GM12872 (cell line): Measurements from ENCODE around the gene TTPAL.

ENCODE experiments used
- TF ChIP-seq, protein P1 (sequence below): IDR thresholded peaks from 3 replicates; pipeline ENCODE4 v1.5.1; 2011; ENCODE audit warnings: low read depth, mild to moderate bottlenecking, low read length, moderate library complexity; ENCODE audit not compliant: insufficient read depth

Gene TTPAL

DNA sequence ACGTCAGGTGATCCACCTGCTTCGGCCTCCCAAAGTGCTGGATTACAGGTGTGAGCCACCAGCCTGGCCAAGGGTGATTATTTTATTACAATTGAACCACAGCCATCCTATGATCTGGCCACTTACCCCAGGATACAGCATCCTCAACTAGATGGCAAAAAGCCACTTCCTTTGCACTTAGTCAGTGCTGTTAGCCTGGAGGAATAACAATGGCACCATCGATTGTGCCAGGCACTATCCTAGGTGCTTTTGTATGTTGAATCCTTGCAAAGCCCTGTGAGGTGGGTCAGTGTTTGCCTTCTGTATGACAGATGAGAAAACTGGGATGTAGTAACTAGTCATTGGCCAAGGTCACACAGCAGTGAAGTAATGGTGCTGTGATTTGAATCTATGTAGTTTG, 11.2 kb upstream of the TTPAL start:
- TF ChIP-seq, protein P1, sequence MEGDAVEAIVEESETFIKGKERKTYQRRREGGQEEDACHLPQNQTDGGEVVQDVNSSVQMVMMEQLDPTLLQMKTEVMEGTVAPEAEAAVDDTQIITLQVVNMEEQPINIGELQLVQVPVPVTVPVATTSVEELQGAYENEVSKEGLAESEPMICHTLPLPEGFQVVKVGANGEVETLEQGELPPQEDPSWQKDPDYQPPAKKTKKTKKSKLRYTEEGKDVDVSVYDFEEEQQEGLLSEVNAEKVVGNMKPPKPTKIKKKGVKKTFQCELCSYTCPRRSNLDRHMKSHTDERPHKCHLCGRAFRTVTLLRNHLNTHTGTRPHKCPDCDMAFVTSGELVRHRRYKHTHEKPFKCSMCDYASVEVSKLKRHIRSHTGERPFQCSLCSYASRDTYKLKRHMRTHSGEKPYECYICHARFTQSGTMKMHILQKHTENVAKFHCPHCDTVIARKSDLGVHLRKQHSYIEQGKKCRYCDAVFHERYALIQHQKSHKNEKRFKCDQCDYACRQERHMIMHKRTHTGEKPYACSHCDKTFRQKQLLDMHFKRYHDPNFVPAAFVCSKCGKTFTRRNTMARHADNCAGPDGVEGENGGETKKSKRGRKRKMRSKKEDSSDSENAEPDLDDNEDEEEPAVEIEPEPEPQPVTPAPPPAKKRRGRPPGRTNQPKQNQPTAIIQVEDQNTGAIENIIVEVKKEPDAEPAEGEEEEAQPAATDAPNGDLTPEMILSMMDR: no peak

DNA sequence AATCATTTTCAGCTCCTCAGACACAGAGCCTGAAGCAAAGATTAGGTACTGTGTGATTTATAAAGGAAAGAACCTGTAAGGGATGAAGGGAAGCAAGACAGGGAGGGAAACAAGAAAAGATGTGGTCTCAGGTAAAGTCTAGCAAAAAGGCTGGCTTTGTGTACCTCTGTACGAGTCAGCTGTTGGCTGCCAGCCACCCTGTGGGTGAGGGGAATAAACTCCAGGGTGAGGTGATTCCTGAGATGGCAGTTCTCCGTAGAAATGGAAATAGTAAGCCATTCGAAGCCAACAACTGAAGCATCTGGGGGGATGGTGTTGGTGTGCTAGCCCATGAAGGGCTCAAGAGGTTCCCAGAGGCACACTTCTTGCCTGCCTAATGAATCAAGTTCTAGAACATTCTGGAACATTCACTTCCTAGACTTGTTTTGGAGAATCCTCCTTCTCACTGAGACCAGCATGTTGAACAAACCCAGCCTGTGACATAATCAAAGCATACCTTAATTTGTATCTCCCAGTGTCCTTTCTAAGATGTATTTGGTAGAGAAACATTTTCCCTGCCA, 10.6 kb upstream of the TTPAL start:
- TF ChIP-seq, protein P1: no peak

DNA sequence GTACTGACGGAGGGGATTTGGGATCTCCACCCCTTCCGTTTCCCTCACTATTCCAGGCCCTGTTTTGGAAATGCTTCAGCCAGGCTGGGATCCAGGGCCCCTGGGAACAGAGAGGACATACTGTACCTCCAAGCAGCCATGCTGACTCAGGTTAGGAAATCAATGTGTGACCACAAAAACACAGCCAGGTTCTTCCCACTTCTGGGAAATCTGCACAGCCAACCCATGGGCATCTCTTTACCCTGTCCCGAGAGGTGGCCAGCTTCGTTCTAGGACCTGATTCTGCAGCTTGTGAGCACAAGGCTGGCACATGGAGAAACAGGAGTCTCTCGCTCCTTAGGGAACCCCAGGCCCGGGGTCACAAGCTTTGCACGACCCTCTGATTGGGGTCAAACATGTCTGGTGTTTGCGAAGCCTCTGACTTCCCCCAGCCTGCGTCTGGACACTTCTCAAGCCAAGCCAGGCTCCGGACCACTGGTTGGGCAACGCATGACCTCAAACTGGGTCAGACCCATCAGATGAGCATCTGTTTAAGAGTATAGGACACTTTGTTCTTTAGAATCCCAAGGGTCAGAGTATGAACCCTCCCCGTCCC, 8.3 kb upstream of the TTPAL start:
- TF ChIP-seq, protein P1: no peak

DNA sequence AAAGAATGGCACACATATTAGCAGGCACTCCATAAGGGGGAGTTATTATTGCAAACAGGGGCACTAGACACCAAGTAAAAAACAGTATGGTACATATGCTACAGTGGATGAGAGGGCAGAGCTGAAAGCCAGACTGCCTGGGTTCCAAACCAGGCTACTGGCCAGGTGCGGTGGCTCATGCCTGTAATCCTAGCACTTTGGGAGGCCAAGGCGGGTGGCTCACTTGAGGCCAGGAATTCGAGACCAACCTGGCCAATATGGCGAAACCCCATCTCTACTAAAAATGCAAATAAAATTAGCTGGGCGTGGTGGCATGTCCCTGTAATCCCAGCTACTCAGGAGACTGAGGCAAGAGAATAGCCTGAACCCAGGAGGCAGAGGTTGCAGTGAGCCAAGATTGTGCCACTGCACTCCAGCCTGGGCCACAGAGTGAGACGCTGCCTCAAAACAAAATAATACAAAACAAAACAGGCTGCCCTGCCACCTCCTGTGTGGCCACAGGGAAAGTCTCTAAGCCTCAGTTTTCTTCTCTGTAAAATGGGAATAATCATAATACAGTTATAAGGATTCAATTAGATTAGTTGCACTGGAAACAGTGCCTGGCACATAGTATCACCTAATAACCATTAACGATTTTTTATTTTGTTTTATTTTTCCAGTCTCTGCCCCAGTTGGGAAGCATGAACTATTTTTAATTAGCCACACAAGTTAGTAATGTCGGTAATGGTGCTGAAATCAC, 7.5 kb upstream of the TTPAL start:
- TF ChIP-seq, protein P1: no peak

DNA sequence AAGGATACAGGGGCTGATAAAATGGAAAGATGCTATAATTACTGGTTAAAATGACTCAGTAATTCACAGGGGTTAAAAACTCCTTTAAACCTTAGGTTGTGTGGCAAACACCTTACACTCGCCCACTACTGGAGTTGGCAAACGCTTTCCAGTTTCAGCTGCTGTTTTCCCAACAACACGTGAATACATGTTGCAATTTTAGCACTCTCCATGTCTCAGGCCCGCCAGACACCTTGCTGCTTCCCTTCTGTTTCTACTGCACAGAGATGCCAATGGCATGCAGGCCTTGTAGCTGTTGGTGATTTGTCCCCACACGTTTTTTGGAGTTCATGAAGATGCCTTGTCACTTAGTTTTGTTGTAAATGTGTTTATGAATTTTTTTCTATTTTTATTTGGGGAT, 5.3 kb upstream of the TTPAL start:
- TF ChIP-seq, protein P1: no peak

DNA sequence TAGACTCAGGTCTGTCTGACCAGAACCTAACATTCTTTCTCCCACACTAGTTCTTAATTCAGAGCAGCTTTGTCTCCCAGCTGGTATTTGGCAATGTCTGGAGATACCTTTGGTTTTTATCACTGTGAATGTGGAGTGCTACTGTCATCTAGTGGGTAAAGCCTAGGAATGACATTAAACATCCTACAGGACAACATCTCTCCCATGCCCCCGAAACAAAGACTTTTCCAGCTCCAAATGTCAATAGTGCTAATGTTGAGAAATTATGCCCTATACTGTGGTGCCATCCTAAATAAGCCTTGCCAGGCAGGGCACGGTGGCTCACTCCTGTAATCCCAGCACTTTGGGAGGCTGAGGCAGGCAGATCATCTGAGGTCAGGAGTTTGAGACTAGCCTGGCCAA, 4.2 kb upstream of the TTPAL start:
- TF ChIP-seq, protein P1: peak; percentile 37; the same call in 1 of the 3 replicates

DNA sequence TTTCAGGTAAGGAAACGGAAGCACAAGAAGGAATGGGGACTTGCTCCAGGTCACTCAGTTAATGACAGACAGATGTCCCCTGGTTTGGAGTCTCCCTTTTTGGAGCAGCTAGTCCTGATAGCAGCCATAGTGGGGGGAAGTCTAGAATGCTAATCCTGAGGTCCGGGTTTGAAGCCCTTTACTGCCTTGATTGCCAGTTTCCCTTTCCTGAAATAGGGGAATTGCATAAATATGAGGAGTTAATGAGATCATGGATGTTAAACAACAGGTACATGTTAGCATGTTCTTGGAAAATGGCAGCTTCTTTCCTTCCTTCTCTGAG, 341 bp upstream of the TTPAL start:
- TF ChIP-seq, protein P1: no peak
